HPDE6-E6E7 (cell line): ENCODE results near the gene ABLIM2.

ENCODE experiments used
- DNase-seq: peaks from one replicate; pipeline ENCODE4 v3.0.0; 2011; ENCODE audit warnings: missing footprints; ENCODE audit errors: extremely low spot score

The ABLIM2 gene

GRCh38 chr4:8005033-8005808, 153.4 kb downstream of the ABLIM2 start:
- no peak for DNase-seq

- no peak for DNase-seq
These were observed 154.5 kb downstream of the ABLIM2 start for GRCh38 chr4:8004066-8004465.

- no peak for DNase-seq
These were observed 155.9 kb downstream of the ABLIM2 start for GRCh38 chr4:8002525-8003309.

DNA sequence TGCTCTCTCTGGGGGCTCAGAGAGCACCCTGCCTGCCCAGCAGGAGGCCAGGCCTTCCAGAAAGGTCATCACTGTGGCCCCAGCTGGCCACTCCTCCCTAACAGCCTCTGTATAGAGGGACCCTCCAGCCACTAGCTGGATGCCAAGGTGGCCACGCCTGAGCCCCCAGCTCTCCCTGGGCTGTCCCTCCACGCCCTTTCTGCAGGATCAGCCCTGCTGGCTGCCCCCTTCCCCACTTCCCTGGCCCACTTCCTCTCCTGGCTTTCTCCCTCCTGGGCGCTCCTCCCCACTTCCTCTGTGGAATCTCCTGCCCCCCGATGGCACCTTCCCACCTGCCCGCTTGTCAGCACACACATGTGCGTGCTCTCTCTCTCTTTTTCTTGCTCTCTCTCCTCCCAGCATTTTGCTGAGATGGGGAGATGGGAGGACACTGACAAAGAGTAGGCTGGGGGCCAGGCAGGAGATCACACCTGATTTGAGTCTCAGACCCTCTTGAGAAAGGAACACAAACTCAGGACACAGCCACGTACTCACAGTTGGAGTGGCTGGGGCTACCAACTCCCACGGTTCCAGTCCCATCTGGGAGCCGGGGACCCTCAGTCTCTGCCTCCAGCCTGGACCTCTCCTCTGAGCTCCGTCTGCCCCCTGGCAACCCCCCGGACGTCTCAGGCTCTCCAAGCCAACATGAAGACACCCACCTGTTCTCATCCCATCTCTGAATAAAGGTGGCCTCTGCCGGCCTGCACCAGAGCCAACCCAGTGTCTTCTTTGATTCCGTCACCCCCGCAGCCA, 156.9 kb downstream of the ABLIM2 start:
- DNase-seq: no peak

DNA sequence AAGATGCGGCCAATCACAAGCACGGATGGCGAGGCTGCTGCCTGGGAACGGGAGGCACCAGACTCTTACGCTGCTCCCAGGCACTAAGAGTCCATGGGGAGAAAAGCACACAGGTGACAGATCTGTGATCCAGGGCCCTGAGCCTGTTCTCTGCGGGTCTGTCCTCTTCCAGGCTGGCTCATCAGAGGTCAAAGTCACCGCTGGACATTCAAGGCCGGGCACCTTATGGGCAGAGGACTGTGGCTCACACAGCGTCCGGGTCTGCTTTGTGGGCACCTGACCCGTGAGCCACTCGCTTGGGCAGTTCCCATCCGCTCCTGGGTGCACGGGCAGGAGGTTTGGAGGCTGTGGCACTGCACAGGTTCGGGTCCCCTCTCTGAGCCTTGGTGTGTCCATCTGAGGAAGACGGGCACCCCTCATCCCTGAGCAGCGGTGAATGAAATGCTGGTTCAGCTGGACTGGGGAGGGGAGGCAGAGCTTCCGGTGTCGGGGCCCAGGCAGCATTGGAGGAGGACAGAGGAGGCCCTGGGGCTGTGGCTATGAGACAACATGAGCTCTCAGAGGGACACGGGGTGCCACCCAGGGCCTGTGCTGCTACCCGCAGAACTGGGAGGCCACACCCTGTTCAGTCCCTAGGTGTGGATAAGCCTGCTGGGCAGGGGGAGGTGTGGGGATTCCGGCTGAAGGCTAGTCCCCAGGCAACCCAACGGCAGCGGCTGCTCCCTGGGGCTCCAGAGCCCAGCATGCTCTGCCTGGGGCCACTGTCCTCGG, 157.7 kb downstream of the ABLIM2 start:
- DNase-seq: no peak

GRCh38 chr4:8000247-8000646, 158.4 kb downstream of the ABLIM2 start:
- DNase-seq: no peak

DNA sequence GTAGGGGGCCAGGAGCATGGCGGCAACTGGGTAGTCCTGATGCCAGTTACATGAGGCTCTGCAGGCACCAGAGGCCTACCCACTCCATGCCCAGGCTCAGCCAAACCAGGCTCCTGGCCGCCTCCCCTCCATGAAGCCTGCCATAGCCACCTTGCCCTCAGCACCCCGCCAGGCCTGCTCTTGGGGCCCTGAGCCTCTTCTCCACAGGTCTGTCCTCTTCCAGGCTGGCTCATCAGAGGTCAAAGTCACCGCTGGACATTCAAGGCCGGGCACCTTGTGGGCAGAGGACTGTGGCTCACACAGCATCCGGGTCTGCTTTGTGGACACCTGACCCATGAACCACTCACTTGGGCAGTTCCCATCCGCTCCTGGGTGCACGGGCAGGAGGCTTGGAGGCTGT, 158.9 kb downstream of the ABLIM2 start:
- DNase-seq: no peak

DNA sequence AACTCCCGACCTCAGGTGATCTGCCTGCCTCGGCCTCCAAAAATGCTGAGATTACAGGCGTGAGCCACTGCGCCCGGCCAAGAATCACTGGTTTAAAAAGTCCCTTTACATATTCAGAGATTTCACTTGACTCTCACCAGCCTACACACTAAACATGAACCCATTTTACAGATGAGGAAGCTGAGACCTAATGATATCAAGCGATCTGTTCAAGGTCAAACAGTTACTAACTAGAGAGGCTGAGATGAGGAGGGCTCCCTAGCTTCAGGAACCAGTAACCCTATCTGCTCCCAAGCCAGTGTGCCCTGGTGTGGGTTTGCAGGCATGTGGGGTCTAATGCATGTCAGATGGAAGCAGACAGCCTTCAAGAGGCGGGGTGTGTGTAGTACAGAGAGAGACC, 159.3 kb downstream of the ABLIM2 start:
- no peak for DNase-seq

- no peak for DNase-seq
These were observed 160.2 kb downstream of the ABLIM2 start for GRCh38 chr4:7998447-7998846.

DNA sequence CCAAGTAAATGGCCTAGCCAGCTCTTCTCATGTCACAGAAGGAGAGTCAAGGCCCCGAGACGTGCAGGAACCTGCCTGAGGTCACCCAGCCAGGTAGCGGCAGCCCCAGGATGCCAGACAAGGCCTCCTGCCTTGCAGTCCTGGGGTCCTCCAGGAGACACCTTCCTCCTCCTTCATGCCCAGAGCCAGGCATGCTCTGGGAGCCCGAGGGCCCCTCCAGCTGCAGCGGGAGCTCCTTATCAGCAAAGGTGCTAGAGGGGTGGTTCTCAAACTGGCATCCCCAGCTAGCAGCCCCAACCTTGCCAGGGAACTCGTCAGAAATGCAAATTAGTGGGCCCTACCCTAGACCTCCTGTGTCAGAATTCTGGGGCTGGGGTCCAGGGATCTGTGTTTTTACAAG, 162.7 kb downstream of the ABLIM2 start:
- DNase-seq: no peak

- no peak for DNase-seq
These were observed 163.5 kb downstream of the ABLIM2 start for GRCh38 chr4:7995135-7995534.

GRCh38 chr4:7993671-7994070, 164.9 kb downstream of the ABLIM2 start:
- no peak for DNase-seq

DNA sequence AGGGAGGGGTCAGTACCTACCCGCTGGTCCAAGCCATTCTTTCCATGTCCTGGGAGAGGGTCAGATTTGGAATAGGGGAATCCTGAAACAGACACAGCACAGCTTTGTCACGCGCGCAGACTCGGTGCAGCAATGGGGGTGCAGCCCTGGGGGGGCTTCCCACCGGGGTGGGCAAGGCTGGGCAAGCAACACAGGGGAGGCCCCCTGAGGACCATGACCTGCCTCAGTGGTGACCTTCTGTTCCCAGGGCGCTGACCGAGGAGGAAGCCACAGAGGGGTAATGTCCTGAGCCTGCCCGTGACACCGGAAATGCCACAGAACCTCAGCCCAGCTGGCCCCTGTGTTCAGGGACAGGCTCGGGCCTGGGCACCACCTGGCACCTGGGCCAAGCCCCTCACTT, 165.8 kb downstream of the ABLIM2 start:
- no peak for DNase-seq

GRCh38 chr4:7990807-7991459, 167.7 kb downstream of the ABLIM2 start:
- DNase-seq: no peak

GRCh38 chr4:7989654-7990053, 169.0 kb downstream of the ABLIM2 start:
- no peak for DNase-seq

DNA sequence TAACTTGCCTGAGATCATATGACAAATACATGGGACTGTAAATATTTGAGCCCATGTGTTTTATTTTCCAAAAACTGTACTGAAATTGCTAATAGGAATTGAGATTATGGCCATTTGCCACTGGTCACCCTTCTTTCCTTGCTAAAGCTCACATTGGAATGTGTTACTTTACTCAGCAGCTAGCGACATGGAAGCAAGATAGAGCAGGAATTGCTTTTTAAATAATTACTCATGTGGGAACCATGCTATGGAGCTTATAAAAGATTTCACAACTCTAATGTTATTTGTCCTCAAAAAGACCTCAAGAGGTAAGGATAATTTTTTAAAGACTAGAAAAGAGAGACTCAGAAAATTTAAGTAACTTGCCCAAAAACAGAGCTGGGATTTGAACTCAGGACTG, 170.2 kb downstream of the ABLIM2 start:
- no peak for DNase-seq

GRCh38 chr4:7987148-7987989, 171.2 kb downstream of the ABLIM2 start:
- DNase-seq: peak; percentile 58

DNA sequence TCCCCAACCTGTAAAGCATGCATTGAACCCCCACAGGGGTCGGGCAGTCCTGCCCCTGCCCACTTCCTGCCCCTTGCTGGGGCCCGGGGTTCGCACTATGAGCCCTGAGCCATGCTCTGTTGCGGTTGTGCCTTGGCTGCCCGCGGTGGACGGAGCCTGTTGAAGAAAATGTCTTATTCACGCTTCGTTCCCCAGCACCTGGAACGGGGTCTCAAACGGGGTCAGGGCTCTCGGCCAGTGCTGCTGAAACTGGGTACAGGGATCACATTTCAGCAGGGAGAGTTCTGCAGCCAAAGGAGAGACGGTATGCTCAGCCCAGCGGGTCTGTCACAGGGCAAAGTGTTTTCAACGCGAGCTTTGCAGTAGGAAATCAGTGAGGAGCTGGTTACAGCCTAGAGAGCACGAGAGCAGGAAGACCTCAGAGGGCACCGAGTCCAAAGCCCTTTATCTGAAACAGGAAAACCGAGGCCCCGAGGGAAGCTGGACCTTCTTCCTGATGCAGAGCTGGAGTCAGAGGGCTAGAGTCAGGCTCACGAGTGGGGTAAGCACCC, 172.6 kb downstream of the ABLIM2 start:
- no peak for DNase-seq

- no peak for DNase-seq
These were observed 173.5 kb downstream of the ABLIM2 start for GRCh38 chr4:7985072-7985471.
